DOHH2 (cell line): ENCODE data around the gene TERT.
"Not testable (repeated sequence)": the region's sequence is repeated elsewhere in the genome, so short reads cannot be mapped to it uniquely, and the experiment has no call there.

Experiments used
- H3F3A ChIP-seq: fragments of 200-600 bp; sonication (generic), shearing (Covaris generic); 2 replicates; pipeline ENCODE4 v1.6.0; 2016; ENCODE audit warnings: antibody characterized with exemption, mild to moderate bottlenecking; ENCODE audit not compliant: control insufficient read depth, insufficient read depth
- H3K27ac ChIP-seq: fragments of 200-600 bp; sonication (generic); 2 replicates; pipeline ENCODE4 v1.5.1; 2014; ENCODE audit warnings: low read depth, mild to moderate bottlenecking, low read length, moderate library complexity
- H3K27me3 ChIP-seq: fragments of 200-600 bp; sonication (generic); 2 replicates; pipeline ENCODE4 v1.6.1; 2014; ENCODE audit warnings: mild to moderate bottlenecking, low read length, mixed read lengths; ENCODE audit not compliant: control insufficient read depth
- H3K36me3 ChIP-seq: fragments of 200-600 bp; sonication (generic); 2 replicates; pipeline ENCODE4 v1.6.1; 2014; ENCODE audit warnings: mild to moderate bottlenecking, low read length, moderate library complexity, mixed read lengths; ENCODE audit not compliant: control insufficient read depth
- H3K4me1 ChIP-seq: fragments of 200-600 bp; sonication (generic); 2 replicates; pipeline ENCODE4 v1.6.1; 2014; ENCODE audit warnings: mild to moderate bottlenecking, low read length, mixed read lengths; ENCODE audit not compliant: control insufficient read depth
- H3K4me2 ChIP-seq: fragments of 200-600 bp; sonication (generic); 2 replicates; pipeline ENCODE4 v1.6.0; 2014; ENCODE audit warnings: mild to moderate bottlenecking, low read length, moderate library complexity
- H3K4me3 ChIP-seq: fragments of 200-600 bp; sonication (generic); 2 replicates; pipeline ENCODE4 v1.5.1; 2014; ENCODE audit warnings: mild to moderate bottlenecking, low read length, mixed read lengths
- H3K79me2 ChIP-seq: fragments of 200-600 bp; sonication (generic); 2 replicates; pipeline ENCODE4 v1.6.1; 2014; ENCODE audit warnings: mild to moderate bottlenecking, low read length, mixed read lengths; ENCODE audit not compliant: control insufficient read depth
- H3K9me2 ChIP-seq: fragments of 200-600 bp; sonication (generic); replicated peaks from 2 replicates; pipeline ENCODE4 v1.6.1; 2014; ENCODE audit warnings: mild to moderate bottlenecking, low read length, mixed read lengths; ENCODE audit not compliant: control insufficient read depth
- H3K9me3 ChIP-seq: fragments of 200-600 bp; sonication (generic); 2 replicates; pipeline ENCODE4 v1.6.1; 2014; ENCODE audit warnings: antibody characterized with exemption, low read length, mixed read lengths; ENCODE audit not compliant: control insufficient read depth, insufficient read depth
- H4K20me1 ChIP-seq: fragments of 200-600 bp; sonication (generic); 2 replicates; pipeline ENCODE4 v1.6.0; 2014; ENCODE audit warnings: low read depth, mild to moderate bottlenecking, antibody characterized with exemption, low read length, moderate library complexity; ENCODE audit not compliant: control insufficient read depth, insufficient read depth
- CTCF ChIP-seq: fragments of 200-600 bp; sonication (generic); IDR thresholded peaks from one replicate; pipeline ENCODE4 v1.5.1; 2014; ENCODE audit warnings: antibody characterized with exemption, mild to moderate bottlenecking, low read depth, low read length; ENCODE audit not compliant: poor library complexity, severe bottlenecking
- EZH2phosphoT487 ChIP-seq: fragments of 200-600 bp; sonication (generic); IDR thresholded peaks from 2 replicates; pipeline ENCODE4 v1.6.1; 2017; ENCODE audit warnings: borderline replicate concordance, mild to moderate bottlenecking, antibody characterized with exemption, low read length, moderate library complexity, mixed read lengths

Gene TERT

GRCh38 chr5:1288439-1289335, 6.2 kb downstream of the TERT start:
- H3K27me3 ChIP-seq: no peaks in the 10 kb centered on the region
- no peak overlapping the region for H3K4me2 ChIP-seq
- H3K4me1 ChIP-seq: peaks cover 21% of the 10 kb centered on the region
- TF ChIP-seq EZH2phosphoT487 (no peak), CTCF (no peak)
- H3K27ac ChIP-seq: no peak overlapping the region
- H3K9me3 ChIP-seq: no peaks in the 10 kb centered on the region
- H4K20me1 ChIP-seq: no peaks in the 10 kb centered on the region
- peaks cover 5% of the 10 kb centered on the region; the same call in 1 of the 2 replicates for H3F3A ChIP-seq
- H3K4me3 ChIP-seq: no peak overlapping the region
- H3K79me2 ChIP-seq: peaks cover 87% of the 10 kb centered on the region
- H3K36me3 ChIP-seq: peaks cover 52% of the 10 kb centered on the region
- H3K9me2 ChIP-seq: no peaks in the 10 kb centered on the region

GRCh38 chr5:1285883-1286291, 9.0 kb downstream of the TERT start:
- TF ChIP-seq EZH2phosphoT487 (no peak), CTCF (no peak)
- H3K79me2 ChIP-seq: peaks cover 87% of the 10 kb centered on the region

GRCh38 chr5:1285141-1285540, 9.7 kb downstream of the TERT start:
- Histone ChIP-seq H3F3A (peaks cover 5% of the 10 kb centered on the region; the same call in 1 of the 2 replicates), H3K4me3 (no peak overlapping the region), H4K20me1 (no peaks in the 10 kb centered on the region), H3K4me2 (no peak overlapping the region), H3K79me2 (peaks cover 91% of the 10 kb centered on the region), H3K27ac (no peak overlapping the region), H3K4me1 (no peaks in the 10 kb centered on the region), H3K27me3 (no peaks in the 10 kb centered on the region), H3K36me3 (peaks cover 57% of the 10 kb centered on the region), H3K9me2 (no peaks in the 10 kb centered on the region), H3K9me3 (no peaks in the 10 kb centered on the region)
- TF ChIP-seq CTCF: no peak
- TF ChIP-seq EZH2phosphoT487: no peak

More at GRCh38 chr5:1285883-1286291, 9.0 kb downstream of the TERT start:
- no peak overlapping the region for H3K4me3 ChIP-seq
- no peaks in the 10 kb centered on the region for H3K9me2 ChIP-seq
- H3K9me3 ChIP-seq: no peaks in the 10 kb centered on the region
- no peaks in the 10 kb centered on the region for H4K20me1 ChIP-seq
- H3F3A ChIP-seq: peaks cover 5% of the 10 kb centered on the region; the same call in 1 of the 2 replicates
- H3K27me3 ChIP-seq: no peaks in the 10 kb centered on the region
- H3K27ac ChIP-seq: no peak overlapping the region
- no peaks in the 10 kb centered on the region for H3K4me1 ChIP-seq
- H3K4me2 ChIP-seq: no peak overlapping the region
- H3K36me3 ChIP-seq: peaks cover 50% of the 10 kb centered on the region

- H3K9me3 ChIP-seq, H3K27ac ChIP-seq, H3K9me2 ChIP-seq, H3K27me3 ChIP-seq, H3K4me1 ChIP-seq, H4K20me1 ChIP-seq, H3F3A ChIP-seq, H3K4me2 ChIP-seq, H3K4me3 ChIP-seq: not testable (repeated sequence)
- Histone ChIP-seq H3K79me2 (peaks cover 89% of the 10 kb centered on the region), H3K36me3 (peaks cover 64% of the 10 kb centered on the region)
Observed at GRCh38 chr5:1284336-1284970, 10.4 kb downstream of the TERT start.

- not testable (repeated sequence) for H3K4me1 ChIP-seq, H3K27me3 ChIP-seq, H4K20me1 ChIP-seq, H3K4me2 ChIP-seq, H3K4me3 ChIP-seq, H3K9me3 ChIP-seq, H3F3A ChIP-seq, H3K9me2 ChIP-seq, H3K27ac ChIP-seq
- Histone ChIP-seq H3K79me2 (peaks cover 90% of the 10 kb centered on the region), H3K36me3 (peaks cover 68% of the 10 kb centered on the region)
Observed at GRCh38 chr5:1283729-1284041, 11.2 kb downstream of the TERT start.
